ENCODE measurements around the gene SORBS1.

The SORBS1 gene

GRCh38 chr10:95539560-95540284, 21.4 kb downstream of the SORBS1 start:
- Histone ChIP-seq H3K4me3 (ENCODE audit: severe bottlenecking) (no peak overlapping the region), H3K9me3 (ENCODE audit: severe bottlenecking) (no peaks in the 10 kb centered on the region), H3K36me3 (ENCODE audit: low read depth) (no peaks in the 10 kb centered on the region), H3K27me3 (ENCODE audit: insufficient read depth, poor library complexity, severe bottlenecking) (no peaks in the 10 kb centered on the region), H3K4me1 (ENCODE audit: insufficient read depth, poor library complexity, severe bottlenecking) (no peaks in the 10 kb centered on the region), H3K27ac (ENCODE audit: poor library complexity, severe bottlenecking) (no peak overlapping the region)
- TF ChIP-seq, protein P1, sequence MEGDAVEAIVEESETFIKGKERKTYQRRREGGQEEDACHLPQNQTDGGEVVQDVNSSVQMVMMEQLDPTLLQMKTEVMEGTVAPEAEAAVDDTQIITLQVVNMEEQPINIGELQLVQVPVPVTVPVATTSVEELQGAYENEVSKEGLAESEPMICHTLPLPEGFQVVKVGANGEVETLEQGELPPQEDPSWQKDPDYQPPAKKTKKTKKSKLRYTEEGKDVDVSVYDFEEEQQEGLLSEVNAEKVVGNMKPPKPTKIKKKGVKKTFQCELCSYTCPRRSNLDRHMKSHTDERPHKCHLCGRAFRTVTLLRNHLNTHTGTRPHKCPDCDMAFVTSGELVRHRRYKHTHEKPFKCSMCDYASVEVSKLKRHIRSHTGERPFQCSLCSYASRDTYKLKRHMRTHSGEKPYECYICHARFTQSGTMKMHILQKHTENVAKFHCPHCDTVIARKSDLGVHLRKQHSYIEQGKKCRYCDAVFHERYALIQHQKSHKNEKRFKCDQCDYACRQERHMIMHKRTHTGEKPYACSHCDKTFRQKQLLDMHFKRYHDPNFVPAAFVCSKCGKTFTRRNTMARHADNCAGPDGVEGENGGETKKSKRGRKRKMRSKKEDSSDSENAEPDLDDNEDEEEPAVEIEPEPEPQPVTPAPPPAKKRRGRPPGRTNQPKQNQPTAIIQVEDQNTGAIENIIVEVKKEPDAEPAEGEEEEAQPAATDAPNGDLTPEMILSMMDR (IDR thresholded peaks at IDR 0.05; ENCODE audit: poor library complexity, severe bottlenecking): no peak
- DNase-seq (ENCODE audit: low spot score): no peak
- no peak for ATAC-seq (ENCODE audit: low read depth)

DNA sequence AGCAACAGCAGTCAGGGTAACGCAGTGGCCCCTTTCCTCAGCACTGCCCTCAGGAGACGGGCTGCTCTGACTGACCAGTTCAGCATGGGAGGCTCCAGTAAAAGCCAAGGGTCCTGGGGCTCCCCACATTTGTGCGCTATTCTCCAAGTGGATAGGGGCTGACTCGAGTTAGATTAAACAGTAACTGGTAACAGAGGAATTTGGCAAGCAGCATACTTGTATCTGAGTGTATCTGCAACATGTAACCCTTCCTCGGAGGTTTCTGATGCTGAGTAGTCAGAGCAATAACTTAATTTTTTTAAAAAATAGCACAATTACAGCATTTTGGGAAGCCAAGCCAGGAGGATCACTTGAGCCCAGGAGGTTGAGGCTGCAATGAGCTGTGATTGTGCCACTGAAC, 22.8 kb downstream of the SORBS1 start:
- ATAC-seq (ENCODE audit: low read depth): no peak
- Histone ChIP-seq H3K4me3 (ENCODE audit: severe bottlenecking) (no peak overlapping the region), H3K36me3 (ENCODE audit: low read depth) (no peaks in the 10 kb centered on the region), H3K27ac (ENCODE audit: poor library complexity, severe bottlenecking) (no peak overlapping the region), H3K27me3 (ENCODE audit: insufficient read depth, poor library complexity, severe bottlenecking) (no peaks in the 10 kb centered on the region), H3K9me3 (ENCODE audit: severe bottlenecking) (no peaks in the 10 kb centered on the region), H3K4me1 (ENCODE audit: insufficient read depth, poor library complexity, severe bottlenecking) (no peaks in the 10 kb centered on the region)
- TF ChIP-seq, protein P1 (IDR thresholded peaks at IDR 0.05; ENCODE audit: poor library complexity, severe bottlenecking): no peak
- DNase-seq (ENCODE audit: low spot score): no peak

- H3K27me3 ChIP-seq (ENCODE audit: insufficient read depth, poor library complexity, severe bottlenecking): no peaks in the 10 kb centered on the region
- no peak overlapping the region for H3K27ac ChIP-seq (ENCODE audit: poor library complexity, severe bottlenecking)
- no peaks in the 10 kb centered on the region for H3K36me3 ChIP-seq (ENCODE audit: low read depth)
- TF ChIP-seq, protein P1 (IDR thresholded peaks at IDR 0.05; ENCODE audit: poor library complexity, severe bottlenecking): no peak
- H3K4me3 ChIP-seq (ENCODE audit: severe bottlenecking): no peak overlapping the region
- DNase-seq (ENCODE audit: low spot score) (no peak), ATAC-seq (ENCODE audit: low read depth) (no peak)
- no peaks in the 10 kb centered on the region for H3K9me3 ChIP-seq (ENCODE audit: severe bottlenecking)
- no peaks in the 10 kb centered on the region for H3K4me1 ChIP-seq (ENCODE audit: insufficient read depth, poor library complexity, severe bottlenecking)
Measured at GRCh38 chr10:95537542-95537927, 23.6 kb downstream of the SORBS1 start.

GRCh38 chr10:95536894-95537541, 24.2 kb downstream of the SORBS1 start:
- Histone ChIP-seq H3K27me3 (ENCODE audit: insufficient read depth, poor library complexity, severe bottlenecking) (no peaks in the 10 kb centered on the region), H3K36me3 (ENCODE audit: low read depth) (no peaks in the 10 kb centered on the region), H3K4me1 (ENCODE audit: insufficient read depth, poor library complexity, severe bottlenecking) (no peaks in the 10 kb centered on the region), H3K27ac (ENCODE audit: poor library complexity, severe bottlenecking) (no peak overlapping the region), H3K4me3 (ENCODE audit: severe bottlenecking) (no peak overlapping the region), H3K9me3 (ENCODE audit: severe bottlenecking) (no peaks in the 10 kb centered on the region)
- DNase-seq (ENCODE audit: low spot score) (no peak), ATAC-seq (ENCODE audit: low read depth) (no peak)
- TF ChIP-seq, protein P1 (IDR thresholded peaks at IDR 0.05; ENCODE audit: poor library complexity, severe bottlenecking): no peak

DNA sequence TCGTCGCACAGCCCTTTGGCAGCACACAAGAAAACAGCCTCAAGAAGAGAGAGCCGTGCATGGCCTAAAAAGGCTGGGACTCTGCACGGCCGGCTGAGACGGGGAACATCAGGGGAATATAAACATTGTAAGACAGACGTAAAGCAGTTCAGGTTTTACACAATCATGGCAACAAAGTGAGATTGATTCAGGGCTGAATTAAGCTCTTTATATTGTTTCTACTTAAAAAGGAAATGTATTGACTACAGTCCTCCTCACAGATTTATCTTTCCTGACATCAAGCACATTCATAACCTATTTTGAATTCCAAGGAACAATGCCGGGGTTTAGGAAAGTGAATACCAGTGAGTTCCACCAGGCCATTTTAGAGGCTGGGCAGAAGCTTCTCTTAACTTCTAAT, 25.2 kb downstream of the SORBS1 start:
- no peak overlapping the region for H3K4me3 ChIP-seq (ENCODE audit: severe bottlenecking)
- H3K4me1 ChIP-seq (ENCODE audit: insufficient read depth, poor library complexity, severe bottlenecking): no peaks in the 10 kb centered on the region
- TF ChIP-seq, protein P1 (IDR thresholded peaks at IDR 0.05; ENCODE audit: poor library complexity, severe bottlenecking): no peak
- no peak overlapping the region for H3K27ac ChIP-seq (ENCODE audit: poor library complexity, severe bottlenecking)
- no peak for ATAC-seq (ENCODE audit: low read depth)
- no peaks in the 10 kb centered on the region for H3K9me3 ChIP-seq (ENCODE audit: severe bottlenecking)
- H3K27me3 ChIP-seq (ENCODE audit: insufficient read depth, poor library complexity, severe bottlenecking): no peaks in the 10 kb centered on the region
- no peak for DNase-seq (ENCODE audit: low spot score)
- H3K36me3 ChIP-seq (ENCODE audit: low read depth): no peaks in the 10 kb centered on the region

Data from RWPE2 (cell line).